Measurements from ENCODE around the gene FXYD6. TPM values are rescaled to one million over a fixed set of nuclear protein-coding genes. Genes with fewer than 3 reads are reported as not detected.

The FXYD6 gene
- total RNA-seq, 2 donors from 2014 or later: 6.4 to 29.8 TPM

- TF ChIP-seq CTCF (IDR thresholded peaks at IDR 0.05): no peak
- no peaks in the 10 kb centered on the region for H3K9me3 ChIP-seq
- DNase-seq: no peak
- no peak overlapping the region for H3K9ac ChIP-seq (ENCODE audit: low read depth in 2 of 2, low read length in 2 of 2)
- H3K27ac ChIP-seq: no peak overlapping the region
- no peaks in the 10 kb centered on the region for H3K4me1 ChIP-seq
- intact Hi-C loops (cut with DNase I): no loop called here
- no peaks in the 10 kb centered on the region for H3K27me3 ChIP-seq
- H3K4me3 ChIP-seq: no peak overlapping the region
- no peaks in the 10 kb centered on the region for H3K36me3 ChIP-seq
These were observed 6.6 kb upstream of the FXYD6 start for GRCh38 chr11:117883063-117883462.

GRCh38 chr11:117882311-117882905 is 6.0 kb upstream of the FXYD6 start:
- H3K36me3 ChIP-seq: no peaks in the 10 kb centered on the region
- no peaks in the 10 kb centered on the region for H3K4me1 ChIP-seq
- intact Hi-C loops (cut with DNase I): no loop called here
- no peaks in the 10 kb centered on the region for H3K9me3 ChIP-seq
- H3K9ac ChIP-seq (ENCODE audit: low read depth in 2 of 2, low read length in 2 of 2): no peak overlapping the region
- no peak for TF ChIP-seq CTCF (IDR thresholded peaks at IDR 0.05)
- H3K4me3 ChIP-seq: no peak overlapping the region
- no peak for DNase-seq
- no peak overlapping the region for H3K27ac ChIP-seq
- H3K27me3 ChIP-seq: no peaks in the 10 kb centered on the region

GRCh38 chr11:117881217-117881616 is 4.8 kb upstream of the FXYD6 start:
- no peak overlapping the region for H3K9ac ChIP-seq (ENCODE audit: low read depth in 2 of 2, low read length in 2 of 2)
- no peak for DNase-seq
- H3K4me3 ChIP-seq: no peak overlapping the region
- peaks cover 5% of the 10 kb centered on the region for H3K27me3 ChIP-seq
- no peaks in the 10 kb centered on the region for H3K4me1 ChIP-seq
- TF ChIP-seq CTCF (IDR thresholded peaks at IDR 0.05): no peak
- H3K9me3 ChIP-seq: no peaks in the 10 kb centered on the region
- H3K36me3 ChIP-seq: no peaks in the 10 kb centered on the region
- intact Hi-C loops (cut with DNase I): no loop called here
- H3K27ac ChIP-seq: no peak overlapping the region

GRCh38 chr11:117879516-117880480 is 3.3 kb upstream of the FXYD6 start:
- intact Hi-C loops (cut with DNase I): no loop called here

More at GRCh38 chr11:117879516-117880480, 3.3 kb upstream of the FXYD6 start:
- Histone ChIP-seq H3K9ac (ENCODE audit: low read depth in 2 of 2, low read length in 2 of 2) (no peak overlapping the region), H3K9me3 (no peaks in the 10 kb centered on the region), H3K4me3 (no peak overlapping the region), H3K27ac (no peak overlapping the region), H3K36me3 (no peaks in the 10 kb centered on the region), H3K4me1 (no peaks in the 10 kb centered on the region), H3K27me3 (peaks cover 19% of the 10 kb centered on the region)
- TF ChIP-seq CTCF (IDR thresholded peaks at IDR 0.05): no peak
- DNase-seq: no peak

Data from colonic mucosa (tissue), 4 donors.